Hematopoietic multipotent progenitor cell treated with erythropoietin and hydrocortisone succinate and interleukin-3 and kit ligand, for 17 days (in vitro differentiated cells): Measurements from ENCODE around the gene PSMC5.
A peak's percentile ranks its signal among the peaks of the same experiment; 100 is the strongest.
"Not testable (repeated sequence)": the region's sequence is repeated elsewhere in the genome, so short reads cannot be mapped to it uniquely, and the experiment has no call there.

Experiments used
- DNase-seq: peaks from one replicate; pipeline ENCODE4 v3.0.0-alpha.2; 2015; ENCODE audit warnings: low spot score

PSMC5 gene

DNA sequence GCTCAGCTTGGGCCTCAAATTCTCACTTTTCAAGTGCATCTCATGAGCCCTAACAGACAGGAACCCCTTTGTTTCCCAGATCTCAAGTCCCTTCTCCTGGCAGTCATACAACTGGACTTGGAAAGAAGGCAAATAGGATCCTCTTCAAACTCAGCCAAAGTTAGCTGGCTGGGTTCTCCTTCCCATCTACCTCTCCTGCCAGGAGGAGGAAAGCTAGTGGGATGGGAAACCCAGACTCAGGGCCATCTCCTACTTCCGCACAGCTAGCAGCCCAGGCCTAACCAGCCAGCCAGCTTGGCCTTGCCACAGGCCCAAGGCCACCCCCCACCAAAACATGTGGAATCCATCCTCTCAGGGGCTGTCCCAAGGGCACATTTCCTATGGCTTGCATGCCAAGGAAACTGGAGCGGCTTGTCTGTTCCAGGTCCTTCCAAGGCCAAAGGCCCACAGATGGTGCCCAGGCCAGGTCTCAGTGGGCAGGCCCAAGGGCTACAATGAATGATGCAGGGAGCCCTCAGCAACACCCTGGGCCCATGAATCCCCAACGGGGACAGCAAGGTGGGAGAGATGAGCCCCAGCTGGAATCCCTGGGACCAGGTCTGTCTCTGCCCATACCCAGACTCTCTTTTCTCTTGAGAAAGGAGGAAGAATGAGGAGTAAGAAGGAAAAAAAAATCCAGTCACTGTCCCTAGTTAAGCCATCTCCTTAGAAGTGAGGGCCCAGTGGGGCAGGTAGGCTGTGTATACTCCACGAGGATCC lies 13.5 kb downstream of the PSMC5 start:
- DNase-seq = no peak

DNA sequence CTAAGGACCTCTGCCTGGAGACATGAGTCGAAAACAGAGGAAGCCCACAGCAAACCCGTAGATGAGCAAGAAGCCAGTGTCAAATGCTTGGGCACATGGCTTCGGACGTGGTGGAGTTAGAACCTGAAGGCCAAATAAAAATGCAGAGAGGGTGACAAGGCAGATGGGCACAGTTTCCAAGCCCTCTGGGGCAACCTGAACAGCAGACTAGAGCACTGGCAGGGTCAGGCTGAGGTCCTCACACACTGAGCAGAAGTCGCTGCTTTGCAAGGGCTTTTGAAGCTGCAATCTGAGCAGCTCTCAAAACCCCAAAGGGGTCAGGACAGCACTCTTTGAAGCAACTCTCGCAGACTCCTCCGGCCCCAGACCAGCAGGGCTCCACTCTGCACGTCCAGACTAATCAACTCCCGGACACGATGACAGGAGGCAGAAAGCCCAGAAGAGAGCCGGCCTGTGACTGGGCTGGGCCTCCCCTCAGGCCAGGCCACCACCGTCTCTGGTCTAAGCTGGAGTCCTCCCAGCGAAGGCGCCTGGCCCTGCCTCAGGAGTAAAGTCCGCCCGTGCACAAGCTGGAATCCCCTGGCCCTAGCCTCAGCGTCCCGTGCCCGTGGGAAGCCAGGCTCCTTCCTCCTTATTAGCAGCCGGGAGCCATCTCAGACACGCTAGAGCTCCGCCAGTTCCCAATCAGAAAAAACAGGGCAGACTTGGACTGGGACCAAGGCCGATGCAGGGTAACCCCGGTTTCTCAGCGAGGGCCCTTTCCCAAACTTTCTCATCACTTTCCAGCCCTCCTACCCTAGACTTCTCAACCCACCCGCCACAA lies 14.3 kb downstream of the PSMC5 start:
- DNase-seq = peak; percentile 43

DNA sequence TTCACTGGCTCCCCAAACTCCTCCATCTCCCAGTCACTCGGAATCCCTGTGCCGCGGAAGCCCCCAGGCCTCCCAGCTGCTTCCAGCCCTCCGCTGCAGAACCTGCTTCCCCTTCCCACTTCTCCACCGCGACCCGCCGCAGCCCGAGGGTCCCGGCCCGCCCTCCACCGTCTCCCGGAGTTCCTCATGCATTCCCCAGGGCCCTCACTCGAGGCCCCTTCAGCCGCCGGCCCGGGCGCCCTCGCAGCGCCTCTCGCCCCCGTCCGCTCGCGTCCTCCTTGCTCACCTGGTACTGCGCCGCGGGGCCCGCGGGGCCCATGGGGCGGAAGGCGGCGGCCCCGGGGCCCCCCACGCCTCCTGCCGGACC lies 14.9 kb downstream of the PSMC5 start:
- no peak for DNase-seq

DNA sequence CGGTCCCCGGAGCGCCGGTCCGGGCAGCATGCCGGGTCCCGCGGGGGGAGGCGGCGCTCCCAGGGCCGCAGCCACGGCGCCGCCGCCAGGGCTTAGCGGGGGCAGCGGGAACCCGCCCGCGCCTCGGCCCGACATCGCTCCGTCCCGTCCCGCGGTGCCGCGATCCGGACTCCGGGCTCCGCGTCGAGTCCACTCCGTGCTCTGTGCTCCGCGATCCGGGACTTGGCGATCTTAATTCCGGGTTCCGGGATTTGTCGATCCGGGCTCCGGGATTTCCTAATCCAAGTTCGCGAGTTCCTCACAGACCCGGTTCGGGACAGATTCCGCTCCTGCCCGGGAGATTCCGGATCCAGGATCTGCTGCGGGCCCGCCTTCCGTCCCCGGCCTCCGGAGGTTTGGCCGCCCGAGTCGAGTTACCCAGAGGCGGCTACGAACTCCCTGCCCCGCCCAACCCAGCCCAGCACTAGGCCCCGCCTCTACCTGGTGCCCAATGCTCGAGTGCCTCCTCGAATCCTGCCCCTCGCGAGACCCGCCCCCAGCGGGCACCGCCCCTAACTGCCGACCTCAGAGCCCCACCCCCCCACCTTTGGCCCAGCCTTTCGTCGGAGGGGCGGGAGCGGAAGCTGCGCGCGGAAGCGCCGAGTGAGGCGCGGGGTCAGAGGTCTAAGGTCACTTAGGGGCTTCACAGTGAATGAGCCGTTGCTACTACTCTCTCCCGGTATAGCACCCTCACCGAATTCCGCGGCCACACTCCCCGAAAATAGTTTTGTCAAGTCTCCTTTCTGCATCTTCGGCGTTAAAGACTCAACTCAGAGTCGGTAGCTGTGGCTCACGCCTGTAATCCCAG lies 15.5 kb downstream of the PSMC5 start, which contains the start of gene SMARCD2:
TSS of gene SMARCD2 (minus strand) at position 146 of the 847 bp plus-strand sequence. CDS start at position 135, 11 bp downstream.
- DNase-seq = peak; percentile 97

GRCh38 chr17:63843387-63843888 lies 16.2 kb downstream of the PSMC5 start:
- DNase-seq = not testable (repeated sequence)

DNA sequence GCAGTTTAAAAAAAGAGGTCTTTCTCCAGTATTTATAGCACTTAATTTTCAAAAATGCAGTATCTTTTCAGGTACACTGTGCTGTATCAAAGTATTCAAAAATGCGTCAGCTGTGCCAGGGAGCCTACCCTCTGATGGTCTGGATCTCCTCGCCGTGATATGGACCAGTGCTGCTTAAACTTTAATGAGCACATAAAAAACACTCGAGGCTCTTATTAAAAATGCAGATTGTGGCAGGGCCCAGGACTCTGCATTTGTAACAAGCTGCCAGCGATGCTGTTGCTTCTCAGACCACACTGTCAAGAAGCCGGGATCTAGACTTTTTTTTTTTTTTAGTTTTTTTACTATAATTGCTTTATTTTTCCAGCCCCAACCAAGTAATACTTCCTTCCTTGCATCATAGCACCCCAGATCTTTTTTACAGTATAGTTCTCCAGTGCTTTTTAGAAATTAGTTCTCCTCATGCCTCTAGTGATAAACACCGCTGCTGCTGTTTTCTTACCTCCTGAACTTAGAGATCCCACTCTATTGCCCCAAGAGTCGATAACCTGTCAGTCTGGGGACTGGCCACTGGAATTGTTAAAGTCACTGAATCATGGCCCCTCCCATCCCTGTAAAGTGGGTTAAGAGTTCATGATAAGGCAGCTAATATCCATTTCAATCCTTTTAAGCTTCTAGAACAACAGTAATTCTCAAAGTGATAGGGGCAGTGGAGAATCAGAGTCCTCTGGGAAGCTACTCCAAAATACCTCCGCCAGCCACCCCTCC lies 16.9 kb downstream of the PSMC5 start:
- no peak for DNase-seq

- no peak for DNase-seq
These were observed 18.3 kb downstream of the PSMC5 start for GRCh38 chr17:63845509-63845908.

DNA sequence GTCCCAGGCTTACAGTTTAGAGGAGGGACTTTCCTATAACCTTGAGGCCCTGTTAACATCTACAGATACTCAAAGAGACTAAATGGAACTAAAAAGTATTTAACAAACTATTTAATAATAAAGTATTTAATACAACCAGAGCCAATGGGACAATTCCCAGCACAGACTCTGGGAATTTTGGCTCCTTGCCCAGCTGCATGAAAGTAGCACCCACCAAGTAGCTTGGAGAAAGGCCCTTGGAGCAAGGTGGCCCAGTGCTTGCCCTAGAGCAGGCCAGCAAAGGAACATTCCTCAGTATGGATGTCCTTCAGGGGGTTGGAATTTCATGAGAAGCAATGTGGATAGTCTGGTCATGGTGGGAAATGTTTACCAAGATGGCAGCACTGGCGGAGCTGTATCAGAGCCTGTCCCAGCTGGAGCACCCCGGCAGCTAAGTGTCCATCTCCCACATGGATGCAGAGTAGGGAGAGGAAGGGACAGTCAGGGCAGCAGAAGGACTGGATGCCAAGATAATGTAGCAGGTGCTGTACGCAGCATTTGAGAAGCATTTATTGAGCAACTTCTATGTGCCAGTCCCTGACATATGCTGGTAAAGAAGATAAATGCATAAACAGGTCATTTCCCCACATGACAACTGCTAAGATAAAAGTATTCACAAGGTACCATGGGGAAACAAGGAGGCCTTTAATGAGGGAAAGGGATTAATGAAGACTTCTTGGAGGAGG lies 20.5 kb downstream of the PSMC5 start:
- DNase-seq = no peak

DNA sequence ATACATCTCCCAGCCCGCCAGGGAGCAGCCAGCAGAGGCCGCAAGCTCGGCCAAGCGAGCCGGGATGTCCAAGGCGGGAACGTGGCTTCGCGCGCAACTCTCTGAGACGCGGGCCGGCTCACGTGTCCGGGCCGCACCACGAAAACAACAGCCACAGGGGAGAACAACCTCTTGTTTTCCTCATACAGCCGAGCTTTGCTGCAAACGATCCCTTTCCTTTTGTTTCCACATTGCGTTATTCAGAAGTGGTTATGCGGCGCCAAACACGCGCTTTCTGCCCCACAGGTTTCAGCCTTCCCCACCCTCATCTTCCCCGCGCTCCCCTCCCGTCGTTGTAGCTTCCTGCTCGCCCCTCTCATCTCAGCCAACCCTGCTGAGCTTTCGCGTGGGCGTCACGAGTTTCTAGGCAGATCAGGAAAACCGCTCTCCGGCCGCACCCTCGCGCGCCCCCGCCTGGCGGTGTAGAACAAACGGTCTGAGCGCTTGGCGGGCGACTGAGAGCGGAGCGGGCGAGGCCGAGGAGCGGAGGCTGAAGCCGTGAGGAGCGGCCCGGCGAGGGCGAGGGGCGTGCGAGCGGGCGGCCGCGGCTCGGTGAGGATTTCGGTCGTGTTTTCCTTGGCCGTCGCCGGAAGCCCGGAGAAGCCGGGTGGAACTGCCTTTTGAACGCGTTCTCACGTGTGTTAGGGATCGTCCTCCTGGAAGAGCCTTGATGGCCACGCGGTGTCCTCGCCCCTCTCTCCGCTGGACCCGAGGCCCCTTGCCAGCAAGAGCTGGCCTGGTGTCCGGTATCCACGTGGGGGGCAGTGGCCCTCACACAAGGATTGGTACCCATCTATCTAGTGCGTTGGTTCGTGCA lies 21.8 kb downstream of the PSMC5 start:
- DNase-seq = peak; percentile 94

- DNase-seq = no peak
These were observed 23.2 kb downstream of the PSMC5 start for GRCh38 chr17:63850401-63850800.

DNA sequence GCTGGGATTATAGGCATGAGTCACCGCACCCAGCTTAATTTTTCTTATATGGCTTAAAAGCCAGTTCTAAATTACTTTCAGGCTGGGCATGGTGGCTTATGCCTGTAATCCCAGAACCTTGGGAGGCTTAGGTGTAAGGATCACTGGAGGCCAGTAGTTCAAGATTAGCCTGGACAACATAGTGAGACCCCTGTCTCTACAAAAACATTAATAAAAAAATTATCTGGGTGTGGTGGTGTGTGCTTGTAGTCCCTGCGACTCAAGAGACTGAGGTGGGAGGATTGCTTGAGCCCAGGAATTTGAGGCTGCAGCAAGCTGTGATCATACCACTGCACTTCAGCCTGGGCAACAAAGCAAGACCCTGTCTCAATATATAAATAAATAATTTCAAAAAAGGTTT lies 26.0 kb downstream of the PSMC5 start:
- DNase-seq = no peak

DNA sequence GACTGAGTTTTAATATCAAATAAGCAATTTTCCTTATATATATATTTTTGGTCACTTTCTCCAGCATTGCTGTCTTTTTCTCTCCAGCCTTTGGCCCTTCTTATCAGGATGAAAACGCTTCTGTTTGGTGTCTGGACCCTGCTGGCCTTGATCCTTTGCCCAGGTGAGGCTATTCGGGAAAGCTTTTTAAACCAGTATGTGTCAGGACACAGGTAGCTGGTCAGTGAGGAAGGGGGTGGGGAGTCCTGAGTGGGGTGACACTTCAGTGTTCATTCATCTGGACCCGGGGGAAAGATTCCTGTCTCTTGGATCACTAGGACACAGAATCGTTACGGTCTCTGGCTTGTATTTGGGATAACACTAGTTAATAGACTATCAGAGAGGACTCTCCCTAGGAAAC lies 27.5 kb downstream of the PSMC5 start:
- DNase-seq = no peak

- DNase-seq = no peak
These were observed 28.0 kb downstream of the PSMC5 start for GRCh38 chr17:63855185-63855584.

- not testable (repeated sequence) for DNase-seq
These were observed 29.2 kb downstream of the PSMC5 start for GRCh38 chr17:63856425-63856824.

- no peak for DNase-seq
These were observed 32.0 kb downstream of the PSMC5 start for GRCh38 chr17:63859257-63859656.

DNA sequence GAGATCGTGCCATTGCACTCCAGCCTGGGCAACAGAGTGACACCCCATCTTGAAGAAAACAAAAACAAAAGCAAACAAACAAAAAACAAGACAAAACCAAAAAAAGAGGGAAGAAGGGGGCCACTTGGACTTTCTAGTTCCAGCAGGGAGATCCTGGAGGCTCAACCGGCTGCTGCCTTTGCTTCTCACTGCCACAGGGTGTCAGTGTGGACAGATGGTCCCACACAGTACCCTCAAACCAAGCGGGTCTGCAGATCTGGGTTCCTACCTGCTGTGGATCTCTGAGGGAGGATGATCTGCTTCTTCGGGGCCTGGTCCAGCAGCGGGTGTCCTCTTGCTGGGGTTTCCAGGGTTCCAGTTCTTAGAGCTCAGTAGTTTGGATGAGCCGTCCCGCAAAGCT lies 39.4 kb downstream of the PSMC5 start:
- not testable (repeated sequence) for DNase-seq

- DNase-seq = not testable (repeated sequence)
These were observed 42.5 kb downstream of the PSMC5 start for GRCh38 chr17:63869491-63870291.

DNA sequence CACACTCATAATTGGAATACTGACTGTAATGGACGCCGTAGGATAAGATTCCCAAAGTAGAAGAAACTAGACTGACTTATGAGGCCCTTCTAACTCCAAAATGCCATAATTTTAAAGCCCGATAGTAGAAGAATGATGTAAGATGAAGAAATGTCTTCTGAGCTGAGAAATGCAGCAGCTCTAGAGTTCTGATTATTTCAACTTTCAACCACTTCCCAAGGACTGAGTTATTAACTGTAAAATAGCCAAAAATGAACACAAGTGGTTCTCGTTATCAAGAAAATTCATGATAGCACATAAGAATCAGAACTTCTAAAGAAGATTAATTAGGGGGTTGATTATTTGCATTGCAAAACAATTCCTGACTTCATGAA lies 43.0 kb downstream of the PSMC5 start:
- not testable (repeated sequence) for DNase-seq
